B cell (primary cell): ENCODE measurements around the gene APMAP. TPM values are rescaled to one million over a fixed set of nuclear protein-coding genes. Genes with fewer than 3 reads are reported as not detected.

Experiments
- ATAC-seq: fragments of 200-7000 bp; cut with Tn5 transposase; one replicate; pipeline ENCODE4 v1.10.0; 2021; ENCODE audit warnings: low read depth, mild to moderate bottlenecking, moderate number of reproducible peaks, moderate library complexity
- CTCF ChIA-PET: fragments of 350-600 bp; sonication (Branson Sonifier 250); formaldehyde crosslinking; loops from one replicate; lab custom pipeline; 2021; ENCODE audit warnings: antibody characterized with exemption, inconsistent platforms; lab: Charles Lee
- POLR2A ChIA-PET: fragments of 350-600 bp; sonication (Branson Sonifier 250); formaldehyde crosslinking; loops from one replicate; lab custom pipeline; 2021; ENCODE audit warnings: antibody characterized with exemption; lab: Charles Lee
- DNase-seq: peaks from one replicate; pipeline ENCODE4 v3.0.0; 2013
- H2AFZ ChIP-seq: 2 replicates; pipeline ENCODE4 v1.6.1; 2012; ENCODE audit warnings: mild to moderate bottlenecking, low read depth, low read length; ENCODE audit not compliant: insufficient read depth, poor library complexity, severe bottlenecking
- H3K27ac ChIP-seq, 2 donors: 1 replicate in 1 of 2; 2 replicates in 1 of 2; pipeline ENCODE4 v1.5.1; 2012 to 2013; ENCODE audit warnings: low read length in 2 of 2, mild to moderate bottlenecking in 2 of 2, moderate library complexity in 1 of 2
- H3K27me3 ChIP-seq, 4 experiments: fragments of 200-600 bp in 1 of 4; sonication (generic) in 1 of 4; replicated peaks in 1 of 4; 1 replicate in 2 of 4; 2 replicates in 2 of 4; pipeline versions ENCODE4 v1.6.1 to v1.7.0; 2013 to 2016; ENCODE audit warnings: low read length in 3 of 4, mild to moderate bottlenecking in 2 of 4, mixed read lengths in 1 of 4, moderate library complexity in 1 of 4; ENCODE audit not compliant: insufficient read depth in 4 of 4, control insufficient read depth in 3 of 4; ENCODE audit errors: control extremely low read depth in 1 of 4
- H3K36me3 ChIP-seq, 2 experiments: replicated peaks in 1 of 2; 1 replicate in 1 of 2; 2 replicates in 1 of 2; pipeline versions ENCODE4 v1.6.1 to v1.7.1; 2013; ENCODE audit warnings: low read length in 1 of 2; ENCODE audit not compliant: insufficient read depth in 2 of 2, control insufficient read depth in 1 of 2; ENCODE audit errors: control extremely low read depth in 1 of 2, extremely low read depth in 1 of 2
- H3K4me1 ChIP-seq, 2 donors: fragments of 200-600 bp in 1 of 2; sonication (generic) in 1 of 2; 1 replicate in 1 of 2; 2 replicates in 1 of 2; pipeline versions ENCODE4 v1.5.1 to v1.6.1; 2013 to 2017; ENCODE audit warnings: low read length in 2 of 2; ENCODE audit not compliant: control insufficient read depth in 2 of 2, insufficient read depth in 2 of 2
- H3K4me2 ChIP-seq: replicated peaks from 2 replicates; pipeline ENCODE3; 2012; ENCODE audit warnings: mild to moderate bottlenecking, low read depth, low read length; ENCODE audit not compliant: poor library complexity, severe bottlenecking
- H3K4me3 ChIP-seq, 5 experiments: fragments of 200-600 bp in 1 of 5; sonication (generic) in 1 of 5; 1 replicate in 3 of 5; 2 replicates in 2 of 5; pipeline versions ENCODE4 v1.5.1 to v1.7.0; 2011 to 2016; ENCODE audit warnings: low read length in 4 of 5, mild to moderate bottlenecking in 4 of 5, low read depth in 2 of 5, control low read depth in 1 of 5, moderate library complexity in 1 of 5; ENCODE audit not compliant: insufficient read depth in 1 of 5; ENCODE audit errors: control extremely low read depth in 1 of 5, extremely low read depth in 1 of 5
- H3K79me2 ChIP-seq: fragments of 200-600 bp; sonication (generic); one replicate; pipeline ENCODE4 v1.6.0; 2016; ENCODE audit warnings: low read length; ENCODE audit not compliant: control insufficient read depth, insufficient read depth
- H3K9ac ChIP-seq: fragments of 200-600 bp; sonication (generic); 2 replicates; pipeline ENCODE4 v1.6.1; 2017; ENCODE audit warnings: mild to moderate bottlenecking, low read length, moderate library complexity
- H3K9me3 ChIP-seq, 3 donors: one replicate each; pipeline versions ENCODE4 v1.6.1 to v1.7.1; 2013; ENCODE audit warnings: low read length in 2 of 3; ENCODE audit not compliant: control insufficient read depth in 2 of 3, insufficient read depth in 1 of 3; ENCODE audit errors: control extremely low read depth in 1 of 3
- H4K20me1 ChIP-seq: 2 replicates; pipeline ENCODE4 v1.6.0; 2012; ENCODE audit warnings: mild to moderate bottlenecking, low read length; ENCODE audit not compliant: insufficient read depth, control insufficient read depth, poor library complexity, severe bottlenecking
- H3K27ac Mint-ChIP-seq: one replicate; pipeline ENCODE4 v1.8.0; 2021; ENCODE audit warnings: mixed read lengths
- H3K27me3 Mint-ChIP-seq: one replicate; pipeline ENCODE4 v1.8.0; 2021; ENCODE audit warnings: mixed read lengths
- H3K4me1 Mint-ChIP-seq: one replicate; pipeline ENCODE4 v1.8.0; 2021; ENCODE audit warnings: mixed read lengths
- H3K4me3 Mint-ChIP-seq: one replicate; pipeline ENCODE4 v1.8.0; 2021; ENCODE audit warnings: mixed read lengths
- H3K9me3 Mint-ChIP-seq: one replicate; pipeline ENCODE4 v1.8.0; 2022; ENCODE audit warnings: mixed read lengths; ENCODE audit not compliant: insufficient read depth
- CTCF ChIP-seq: fragments of 200-600 bp; IDR thresholded peaks from one replicate; pipeline ENCODE4 v1.8.0; 2022; ENCODE audit warnings: antibody characterized with exemption, mild to moderate bottlenecking
- EZH2 ChIP-seq: IDR thresholded peaks from 2 replicates; pipeline ENCODE4 v1.6.1; 2012; ENCODE audit warnings: borderline replicate concordance, low read depth, mild to moderate bottlenecking, moderate library complexity, low read length; ENCODE audit not compliant: insufficient read depth, poor library complexity, severe bottlenecking
- WGBS: methylation state at CpG from one replicate; pipeline ENCODE4 v1.1.5; 2013; ENCODE audit warnings: missing lambda C conversion rate; ENCODE audit not compliant: insufficient coverage; 5-methylcytosine and 5-hydroxymethylcytosine counted together
- intact Hi-C: fragments of 100-400 bp; cut with micrococcal nuclease; formaldehyde crosslinking; loops from one replicate; pipeline ENCODE4 v1.10.0; 2022
- polyA plus RNA-seq: library from polyadenylated mRNA; depleted of rRNA; stranded (reverse); fragments of >200 nt; gene quantifications from 2 replicates; pipeline ENCODE4 v1.2.3, GENCODE V29; 2012
- total RNA-seq, 2 donors: library from RNA; stranded (reverse); fragments of 120-200 nt in 1 of 2; gene quantifications; 1 replicate in 1 of 2; 2 replicates in 1 of 2; pipeline versions ENCODE4 v1.2.3 to v1.2.4, GENCODE V29; 2013 to 2022

The APMAP gene
- total and polyA plus RNA-seq, 2 donors (not counting 1 experiment from before 2014, with no cell fraction given), result 9.1 to 28.0 TPM

- intact Hi-C loops, result no loop called here
Measured at GRCh38 chr20:24969186-24970029, 23.1 kb downstream of the APMAP start.

More at GRCh38 chr20:24969186-24970029, 23.1 kb downstream of the APMAP start:
- 96% methylated on average over 16 of the region's 19 CpGs for WGBS
- H3K4me3 ChIP-seq, result no peak overlapping the region
- H3K9ac ChIP-seq, result no peak overlapping the region
- POLR2A ChIA-PET, result no interaction called here
- no peaks in the 10 kb centered on the region for H3K9me3 Mint-ChIP-seq
- no peak overlapping the region for H3K27ac ChIP-seq
- DNase-seq (no peak), ATAC-seq (no peak)
- peaks cover 0 to 8% of the 10 kb centered on the region in 2 donors for H3K4me1 ChIP-seq
- no peaks in the 10 kb centered on the region for H3K27me3 ChIP-seq
- H3K4me3 Mint-ChIP-seq, result no peak overlapping the region
- no peaks in the 10 kb centered on the region for H3K79me2 ChIP-seq
- H3K27me3 Mint-ChIP-seq, result no peaks in the 10 kb centered on the region
- H3K4me1 Mint-ChIP-seq, result peaks cover 3% of the 10 kb centered on the region
- H3K4me2 ChIP-seq, result no peak overlapping the region
- TF ChIP-seq CTCF (no peak), EZH2 (no peak)
- H3K9me3 ChIP-seq, result no peaks in the 10 kb centered on the region
- H3K27ac Mint-ChIP-seq, result no peak overlapping the region
- no peaks in the 10 kb centered on the region for H4K20me1 ChIP-seq
- peaks cover 9 to 57% of the 10 kb centered on the region in 2 experiments for H3K36me3 ChIP-seq
- CTCF ChIA-PET, result no interaction called here
- no peak overlapping the region for H2AFZ ChIP-seq
